ENCODE data around the gene LTBP1. TPM values are rescaled to one million over a fixed set of nuclear protein-coding genes. Genes with fewer than 3 reads are reported as not detected.

Gene LTBP1
- total RNA-seq, 1 experiment from 2014 or later = 12.5 TPM

GRCh38 chr2:33344230-33344629, 397.5 kb downstream of the LTBP1 start:
- ChIA-PET CTCF (no interaction called here), POLR2A (interaction anchor here (0.5 kb wide), 1 partner anchor 61 kb away, joined by 3 read pairs; no protein-coding TSS in a partner anchor)
- BruUV-seq (replicated peaks) = no TSS peak

DNA sequence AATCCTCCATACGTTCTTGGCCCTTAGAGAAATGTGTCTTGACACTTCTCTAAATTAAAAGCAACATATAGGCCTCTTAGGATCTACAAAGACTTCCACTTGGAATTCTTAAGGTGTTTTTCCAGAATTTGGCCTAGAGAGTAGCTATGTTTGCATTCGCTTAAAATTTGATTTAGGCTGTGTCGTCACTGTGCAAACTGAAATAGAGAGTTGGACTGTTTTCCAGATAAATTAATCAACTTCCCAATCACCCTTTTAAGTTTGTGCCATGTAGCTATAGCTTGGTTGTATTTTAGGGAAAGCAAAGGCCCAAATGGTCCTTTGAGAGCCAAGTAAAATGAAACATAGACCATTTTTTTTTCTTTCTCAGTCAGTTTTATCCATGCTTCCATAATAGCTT, 401.1 kb downstream of the LTBP1 start:
- CTCF ChIA-PET = no interaction called here
- H3K27ac ChIP-seq (ENCODE audit: low read length) = no peak overlapping the region
- no peak overlapping the region for H3K4me3 ChIP-seq (ENCODE audit: low read depth in 2 of 2, low read length in 2 of 2)
- no peaks in the 10 kb centered on the region for H3K36me3 ChIP-seq (ENCODE audit: control insufficient read depth, insufficient read depth, low read length)
- H3K4me1 ChIP-seq (ENCODE audit: control insufficient read depth, insufficient read depth, low read length) = no peaks in the 10 kb centered on the region
- BruUV-seq (replicated peaks) = no TSS peak
- no peaks in the 10 kb centered on the region for H3K9me3 ChIP-seq (ENCODE audit: control insufficient read depth, insufficient read depth, low read depth, low read length)
- ATAC-seq = no peak
- no peaks in the 10 kb centered on the region for H3K27me3 ChIP-seq (ENCODE audit: control insufficient read depth, insufficient read depth, low read length)
- TF ChIP-seq REST (IDR thresholded peaks at IDR 0.05; ENCODE audit: insufficient read depth in 1 of 2, low read depth in 2 of 2, low read length in 1 of 2) (no peak), POLR2AphosphoS5 (IDR thresholded peaks at IDR 0.05; ENCODE audit: low read depth, low read length) (no peak), TCF7L2 (IDR thresholded peaks at IDR 0.05; ENCODE audit: low read depth, low read length) (no peak), SIN3A (IDR thresholded peaks at IDR 0.05; ENCODE audit: borderline replicate concordance, insufficient read depth, low read depth, low read length) (no peak)
- TF ChIP-seq, protein P1, sequence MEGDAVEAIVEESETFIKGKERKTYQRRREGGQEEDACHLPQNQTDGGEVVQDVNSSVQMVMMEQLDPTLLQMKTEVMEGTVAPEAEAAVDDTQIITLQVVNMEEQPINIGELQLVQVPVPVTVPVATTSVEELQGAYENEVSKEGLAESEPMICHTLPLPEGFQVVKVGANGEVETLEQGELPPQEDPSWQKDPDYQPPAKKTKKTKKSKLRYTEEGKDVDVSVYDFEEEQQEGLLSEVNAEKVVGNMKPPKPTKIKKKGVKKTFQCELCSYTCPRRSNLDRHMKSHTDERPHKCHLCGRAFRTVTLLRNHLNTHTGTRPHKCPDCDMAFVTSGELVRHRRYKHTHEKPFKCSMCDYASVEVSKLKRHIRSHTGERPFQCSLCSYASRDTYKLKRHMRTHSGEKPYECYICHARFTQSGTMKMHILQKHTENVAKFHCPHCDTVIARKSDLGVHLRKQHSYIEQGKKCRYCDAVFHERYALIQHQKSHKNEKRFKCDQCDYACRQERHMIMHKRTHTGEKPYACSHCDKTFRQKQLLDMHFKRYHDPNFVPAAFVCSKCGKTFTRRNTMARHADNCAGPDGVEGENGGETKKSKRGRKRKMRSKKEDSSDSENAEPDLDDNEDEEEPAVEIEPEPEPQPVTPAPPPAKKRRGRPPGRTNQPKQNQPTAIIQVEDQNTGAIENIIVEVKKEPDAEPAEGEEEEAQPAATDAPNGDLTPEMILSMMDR (IDR thresholded peaks at IDR 0.05) = no peak
- POLR2A ChIA-PET = no interaction called here
- in situ Hi-C loops (cut with HindIII; ENCODE audit: low pct_unique_long_range_greater_than_20kb, low sequenced_read_pairs) = no loop called here
- no peak for DNase-seq (ENCODE audit: low read depth, low spot score)
- intact Hi-C loops (cut with micrococcal nuclease; ENCODE audit: unreplicated experiment) = no loop called here

More at GRCh38 chr2:33344230-33344629, 397.5 kb downstream of the LTBP1 start:
- in situ Hi-C loops (cut with HindIII; ENCODE audit: low pct_unique_long_range_greater_than_20kb, low sequenced_read_pairs) = no loop called here
- Histone ChIP-seq H3K27ac (ENCODE audit: low read length) (no peak overlapping the region), H3K4me3 (ENCODE audit: low read depth in 2 of 2, low read length in 2 of 2) (no peak overlapping the region), H3K4me1 (ENCODE audit: control insufficient read depth, insufficient read depth, low read length) (no peaks in the 10 kb centered on the region), H3K36me3 (ENCODE audit: control insufficient read depth, insufficient read depth, low read length) (no peaks in the 10 kb centered on the region), H3K9me3 (ENCODE audit: control insufficient read depth, insufficient read depth, low read depth, low read length) (no peaks in the 10 kb centered on the region), H3K27me3 (ENCODE audit: control insufficient read depth, insufficient read depth, low read length) (no peaks in the 10 kb centered on the region)
- no peak for ATAC-seq
- TF ChIP-seq POLR2AphosphoS5 (IDR thresholded peaks at IDR 0.05; ENCODE audit: low read depth, low read length) = no peak
- no peak for TF ChIP-seq TCF7L2 (IDR thresholded peaks at IDR 0.05; ENCODE audit: low read depth, low read length)
- no peak for TF ChIP-seq SIN3A (IDR thresholded peaks at IDR 0.05; ENCODE audit: borderline replicate concordance, insufficient read depth, low read depth, low read length)
- TF ChIP-seq REST (IDR thresholded peaks at IDR 0.05; ENCODE audit: insufficient read depth in 1 of 2, low read depth in 2 of 2, low read length in 1 of 2) = no peak
- TF ChIP-seq, protein P1 (IDR thresholded peaks at IDR 0.05) = no peak
- intact Hi-C loops (cut with micrococcal nuclease; ENCODE audit: unreplicated experiment) = no loop called here
- DNase-seq (ENCODE audit: low read depth, low spot score) = no peak

Data from Panc1 (cell line).